ENCODE data around the gene FERMT3.

Gene FERMT3

GRCh38 chr11:64186492-64187165 lies 19.9 kb upstream of the FERMT3 start:
- DNase-seq: no peak

- no peak for DNase-seq
Observed at GRCh38 chr11:64192434-64192833, 14.1 kb upstream of the FERMT3 start.

GRCh38 chr11:64196626-64197025 lies 9.9 kb upstream of the FERMT3 start:
- DNase-seq: no peak

- DNase-seq: no peak
Observed at GRCh38 chr11:64198511-64198910, 8.0 kb upstream of the FERMT3 start.

GRCh38 chr11:64201543-64201942 lies 5.0 kb upstream of the FERMT3 start:
- DNase-seq: no peak

GRCh38 chr11:64202992-64203391 lies 3.5 kb upstream of the FERMT3 start:
- DNase-seq: no peak

- DNase-seq: no peak
Observed at GRCh38 chr11:64203421-64204079, 3.0 kb upstream of the FERMT3 start.

GRCh38 chr11:64204080-64204440 lies 2.5 kb upstream of the FERMT3 start:
- DNase-seq: no peak

- DNase-seq: peak; percentile 78
Observed at GRCh38 chr11:64204464-64204989, 2.0 kb upstream of the FERMT3 start.

- peak; percentile 79 for DNase-seq
Observed at GRCh38 chr11:64207256-64208085, 950 bp downstream of the FERMT3 start.

GRCh38 chr11:64208086-64208795 lies 1.7 kb downstream of the FERMT3 start:
- no peak for DNase-seq

GRCh38 chr11:64208796-64209562 lies 2.5 kb downstream of the FERMT3 start:
- no peak for DNase-seq

GRCh38 chr11:64209563-64209843 lies 3.0 kb downstream of the FERMT3 start:
- no peak for DNase-seq

- no peak for DNase-seq
Observed at GRCh38 chr11:64210301-64211020, 3.9 kb downstream of the FERMT3 start.

- no peak for DNase-seq
Observed at GRCh38 chr11:64211181-64211872, 4.8 kb downstream of the FERMT3 start.

- no peak for DNase-seq
Observed at GRCh38 chr11:64216879-64217278, 10.4 kb downstream of the FERMT3 start.

- DNase-seq: no peak
Observed at GRCh38 chr11:64218628-64219353, 12.3 kb downstream of the FERMT3 start.

- no peak for DNase-seq
Observed at GRCh38 chr11:64219354-64219684, 12.8 kb downstream of the FERMT3 start.

- no peak for DNase-seq
Observed at GRCh38 chr11:64219755-64220154, 13.2 kb downstream of the FERMT3 start.

GRCh38 chr11:64220271-64220670 lies 13.8 kb downstream of the FERMT3 start:
- no peak for DNase-seq

- no peak for DNase-seq
Observed at GRCh38 chr11:64220798-64221197, 14.3 kb downstream of the FERMT3 start.

Data from GDM1 (cell line).